ENCODE results near the gene PDZRN3. TPM values are rescaled to one million over a fixed set of nuclear protein-coding genes. Genes with fewer than 3 reads are reported as not detected.

PDZRN3 gene
- total RNA-seq, 1 donor from 2014 or later, result 45.7 TPM

DNA sequence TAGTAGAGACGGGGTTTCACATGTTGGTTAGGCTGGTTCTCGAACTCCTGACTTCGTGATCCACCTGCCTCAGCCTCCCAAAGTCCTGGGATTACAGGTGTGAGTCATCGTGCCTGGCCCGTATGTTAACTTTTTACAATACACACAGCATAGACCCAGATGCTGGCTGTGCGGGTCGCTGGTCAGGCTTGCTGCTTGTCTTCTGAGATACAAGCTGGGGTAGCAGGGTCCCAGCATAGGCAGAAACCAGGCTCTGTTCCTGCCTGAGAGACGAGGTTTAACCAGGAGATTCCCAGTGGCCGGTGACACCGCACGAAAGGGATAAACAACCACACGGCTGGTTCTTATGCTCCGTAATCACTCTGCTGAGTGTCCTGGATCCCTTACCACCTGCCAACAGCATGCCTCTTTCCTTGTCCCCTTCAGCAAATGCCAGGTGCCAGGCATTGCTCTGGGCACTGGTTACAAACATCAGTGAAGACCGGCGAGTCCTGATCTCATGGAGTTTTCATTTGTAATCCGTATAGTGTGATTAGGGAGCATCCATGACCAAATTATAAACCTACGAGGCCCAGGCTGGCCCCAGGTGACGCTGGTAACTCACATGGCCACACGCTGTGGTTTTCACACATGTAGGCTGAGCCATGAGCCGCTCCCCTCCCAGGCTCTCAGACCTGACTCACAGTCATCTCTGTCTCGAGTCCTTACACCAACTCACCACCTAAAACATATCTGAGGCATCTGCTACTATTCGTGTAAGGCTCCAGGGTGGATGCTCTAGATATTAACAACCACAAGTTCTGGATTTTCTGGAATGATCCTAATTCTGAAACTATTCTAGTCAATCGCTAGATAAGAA, 125.7 kb downstream of the PDZRN3 start:
- no peak for DNase-seq (ENCODE audit: low spot score in 2 of 2)
- FAIRE-seq, result no peak

GRCh38 chr3:73497646-73498406, 126.9 kb downstream of the PDZRN3 start:
- no peak for DNase-seq (ENCODE audit: low spot score in 2 of 2)
- FAIRE-seq, result no peak

GRCh38 chr3:73493543-73494308, 131.0 kb downstream of the PDZRN3 start:
- DNase-seq (ENCODE audit: low spot score in 2 of 2), result no peak
- no peak for FAIRE-seq

DNA sequence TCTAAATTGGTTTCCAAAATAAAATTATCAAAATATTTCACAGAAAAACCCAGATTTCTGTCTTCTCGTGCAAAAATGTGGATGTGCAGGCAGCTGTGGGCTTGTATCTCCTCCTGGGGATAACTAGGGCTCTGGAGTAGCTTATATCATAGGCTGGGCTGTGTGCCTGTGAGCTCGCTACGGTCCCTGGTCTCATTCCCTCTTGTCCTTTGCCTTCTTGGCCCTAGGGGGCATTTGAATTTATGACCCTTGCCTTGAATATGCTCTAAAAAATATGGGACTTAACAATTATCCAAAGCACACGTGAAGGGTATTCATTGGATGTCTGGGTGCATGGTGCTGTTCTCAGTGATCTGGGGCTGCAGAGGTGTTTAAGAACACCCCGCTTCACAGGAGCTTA, 132.6 kb downstream of the PDZRN3 start:
- FAIRE-seq, result no peak
- no peak for DNase-seq (ENCODE audit: low spot score in 2 of 2)

DNA sequence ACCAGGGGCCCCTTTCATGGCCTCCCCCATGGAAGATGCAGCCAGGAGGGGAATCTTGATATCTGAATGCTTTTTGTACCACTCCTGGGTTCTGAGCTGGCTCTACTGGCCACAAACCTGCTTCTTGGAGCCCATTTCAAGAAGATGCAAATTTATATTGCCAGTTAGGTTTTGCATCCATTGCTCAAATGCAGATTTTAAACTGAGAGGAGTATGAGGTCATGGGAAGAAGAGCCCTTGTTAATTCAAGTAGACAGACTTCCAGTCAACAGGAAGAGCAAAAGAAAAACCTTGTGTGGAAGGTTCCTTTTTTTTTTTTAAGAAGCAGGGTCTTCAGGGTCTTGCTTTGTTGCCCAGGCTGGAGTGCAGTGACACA, 133.5 kb downstream of the PDZRN3 start:
- no peak for FAIRE-seq
- DNase-seq (ENCODE audit: low spot score in 2 of 2), result no peak

DNA sequence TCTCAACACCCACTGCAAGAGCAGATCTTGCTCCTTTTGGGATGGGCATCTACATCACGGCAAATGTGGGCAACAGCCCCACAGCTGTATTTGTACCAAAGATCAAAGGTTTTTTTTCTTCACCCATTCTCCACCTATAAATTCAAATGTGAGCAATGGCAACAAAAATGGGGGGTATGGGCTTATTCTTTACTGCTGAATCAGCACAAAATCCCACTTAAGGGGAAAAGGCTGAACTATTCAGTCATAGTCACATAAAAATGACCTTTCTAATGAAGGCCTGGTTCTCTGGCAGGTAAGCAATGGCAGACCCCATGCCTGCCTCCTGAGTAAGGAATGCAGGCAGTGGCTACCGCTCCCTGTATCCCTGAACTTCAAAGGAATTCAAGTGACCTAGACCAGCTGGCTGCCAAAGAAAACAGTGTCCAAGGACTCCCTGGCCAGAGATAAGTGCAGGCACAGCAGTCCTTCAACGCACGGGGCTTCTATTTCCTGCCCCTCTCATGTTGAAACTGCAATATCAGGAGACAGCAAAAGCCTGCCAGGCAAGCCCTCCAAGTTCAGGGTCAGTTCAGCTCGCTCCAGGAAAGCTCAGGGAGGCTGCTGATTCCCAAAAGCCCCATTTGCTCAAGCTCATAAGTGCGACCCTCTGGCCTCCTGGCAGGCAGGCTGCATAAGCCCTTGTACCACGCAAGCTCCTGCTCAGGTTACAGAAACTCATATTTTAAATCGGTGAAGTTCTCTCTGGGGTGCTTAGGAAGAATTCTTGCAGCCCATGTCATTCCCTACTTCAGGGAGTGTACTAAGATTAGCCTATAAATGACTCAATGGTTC, 134.1 kb downstream of the PDZRN3 start:
- FAIRE-seq (no peak), DNase-seq (ENCODE audit: low spot score in 2 of 2) (no peak)

- DNase-seq (ENCODE audit: low spot score in 2 of 2) (no peak), FAIRE-seq (no peak)
These were observed 138.8 kb downstream of the PDZRN3 start for GRCh38 chr3:73485877-73486330.

DNA sequence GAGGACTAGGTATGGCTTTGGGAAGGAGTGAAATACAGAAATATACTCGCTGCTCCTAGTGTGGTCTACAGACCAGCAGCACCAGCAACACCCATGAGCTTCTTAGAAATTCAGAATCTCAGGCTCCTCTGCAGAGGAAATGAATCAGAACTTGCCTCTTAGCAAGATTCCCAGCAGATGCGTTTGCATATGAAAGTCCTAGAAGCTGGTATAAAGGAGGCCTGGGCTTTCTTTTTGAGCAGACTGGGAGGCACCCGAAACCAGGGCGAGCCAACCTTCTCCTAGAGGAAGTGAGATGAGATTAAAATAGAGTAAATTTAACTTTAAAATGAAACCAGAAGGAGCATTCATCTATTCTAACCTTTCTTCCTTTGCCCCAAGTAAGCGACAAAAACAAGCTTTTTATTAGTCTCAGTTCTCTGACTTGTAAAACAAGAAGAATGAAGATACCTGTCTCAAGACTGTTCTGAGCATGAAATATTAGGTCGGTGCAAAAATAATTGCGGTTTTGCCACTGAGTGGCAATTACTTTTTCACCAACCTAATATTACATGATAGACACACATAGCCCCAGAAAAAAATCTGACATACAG, 140.0 kb downstream of the PDZRN3 start:
- FAIRE-seq (no peak), DNase-seq (ENCODE audit: low spot score in 2 of 2) (peak in 1 of 2 donors; percentile 19)

DNA sequence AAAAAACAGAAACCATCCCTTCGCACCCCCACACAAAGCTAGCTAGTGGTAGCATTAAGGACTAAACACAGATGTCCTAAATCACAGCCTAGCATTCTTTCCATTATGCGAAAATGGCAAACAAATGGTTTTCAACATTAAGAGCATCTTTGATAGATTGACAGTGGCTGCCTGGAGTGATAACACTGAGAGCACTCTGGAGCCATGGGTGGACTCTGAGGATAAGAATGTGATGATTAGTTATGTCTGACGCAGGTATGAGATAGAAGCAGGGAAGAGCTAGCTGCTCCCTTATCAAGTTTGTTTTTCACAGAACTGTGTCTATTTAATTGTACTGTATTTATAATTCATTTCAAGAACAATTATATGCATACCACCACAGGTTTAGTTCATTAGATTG, 142.9 kb downstream of the PDZRN3 start:
- FAIRE-seq, result no peak
- DNase-seq (ENCODE audit: low spot score in 2 of 2), result no peak

DNA sequence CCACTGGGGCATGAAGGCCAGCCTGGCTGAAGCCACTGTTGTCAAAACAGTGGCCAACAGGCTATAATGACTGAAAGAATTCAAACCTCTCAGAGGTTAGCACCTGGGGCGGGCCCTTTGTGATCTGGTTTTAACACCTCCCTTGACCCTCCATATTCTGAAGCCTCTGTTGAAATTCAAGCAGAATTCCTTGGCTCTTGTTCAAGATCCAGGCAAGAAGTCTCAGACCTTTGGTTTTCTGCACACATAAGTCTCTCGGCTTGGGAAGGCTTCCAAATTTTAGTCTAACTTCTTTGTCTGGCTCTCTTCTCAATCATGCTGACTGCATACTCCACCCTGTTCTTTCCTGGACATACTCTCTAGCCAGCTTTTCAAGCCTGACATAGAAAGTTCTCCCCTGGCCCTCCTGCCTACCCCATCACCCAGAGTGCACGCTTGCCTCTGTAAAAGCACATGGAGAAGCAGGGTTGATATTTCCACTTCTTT, 144.5 kb downstream of the PDZRN3 start:
- FAIRE-seq (no peak), DNase-seq (ENCODE audit: low spot score in 2 of 2) (no peak)

GRCh38 chr3:73479325-73479724, 145.4 kb downstream of the PDZRN3 start:
- FAIRE-seq, result no peak
- DNase-seq (ENCODE audit: low spot score in 2 of 2), result no peak

DNA sequence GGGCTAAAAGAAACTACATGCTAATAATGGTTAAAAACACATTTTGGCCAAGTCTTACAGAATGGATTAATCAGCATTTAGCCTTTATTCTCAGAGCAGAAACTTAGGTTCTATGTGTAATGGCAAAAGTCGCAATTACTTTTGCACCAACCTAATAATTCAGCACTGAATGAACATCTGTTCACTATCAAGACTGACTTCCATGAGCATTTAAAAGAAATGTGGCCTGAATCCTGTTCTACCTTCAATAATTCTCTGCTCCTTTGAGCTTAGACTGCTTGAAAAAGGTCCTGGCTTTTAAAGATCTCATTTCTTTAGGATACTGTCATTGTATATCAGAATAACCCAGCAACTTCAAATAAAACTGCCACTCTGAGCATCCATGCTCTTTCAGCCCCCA, 145.9 kb downstream of the PDZRN3 start:
- no peak for DNase-seq (ENCODE audit: low spot score in 2 of 2)

DNA sequence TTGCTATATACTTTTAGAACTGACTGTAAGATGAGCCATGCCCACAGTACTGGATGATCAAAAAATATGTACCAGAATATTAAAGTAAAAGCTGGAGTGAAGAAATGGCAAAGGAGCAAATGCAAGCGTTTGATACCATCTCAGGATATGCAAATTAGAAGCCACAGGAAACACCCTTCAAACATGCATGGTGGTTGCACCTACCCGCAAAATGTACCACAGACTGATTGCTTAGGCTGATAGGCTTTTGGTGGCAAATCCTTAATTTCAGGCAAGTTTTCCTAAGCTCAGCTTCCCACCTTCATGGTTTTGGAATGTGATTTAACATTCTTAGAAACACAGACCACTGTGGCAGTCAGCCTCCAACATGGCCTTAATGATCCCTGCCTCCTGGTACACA, 149.0 kb downstream of the PDZRN3 start:
- no peak for DNase-seq (ENCODE audit: low spot score in 2 of 2)
- no peak for FAIRE-seq

More for the DNA sequence above, 145.9 kb downstream of the PDZRN3 start:
- no peak for FAIRE-seq

- FAIRE-seq, result no peak
- DNase-seq (ENCODE audit: low spot score in 2 of 2), result no peak
These were observed 149.6 kb downstream of the PDZRN3 start for GRCh38 chr3:73475175-73475574.

DNA sequence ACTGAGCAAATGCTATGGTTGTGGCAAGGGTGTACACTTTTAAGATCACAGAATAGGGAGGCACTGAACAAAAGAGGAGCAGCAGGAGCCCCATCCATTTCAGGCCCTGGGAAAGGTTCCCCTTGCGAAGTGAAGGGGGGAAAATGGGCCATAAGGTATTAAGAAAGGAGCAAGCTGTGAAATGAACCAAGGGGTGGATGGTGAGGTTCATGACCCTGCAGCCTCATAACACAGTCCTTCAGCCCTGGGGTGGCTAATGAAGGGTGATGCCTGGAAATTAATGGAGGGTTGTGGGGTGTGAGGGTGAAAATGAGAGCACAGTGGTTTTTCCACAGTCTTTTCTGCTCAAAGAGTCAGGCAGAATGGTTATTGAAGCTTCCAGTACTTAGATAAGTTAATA, 150.1 kb downstream of the PDZRN3 start:
- DNase-seq (ENCODE audit: low spot score in 2 of 2), result no peak
- FAIRE-seq, result no peak

GRCh38 chr3:73473898-73474416, 150.8 kb downstream of the PDZRN3 start:
- FAIRE-seq (no peak), DNase-seq (ENCODE audit: low spot score in 2 of 2) (no peak)

GRCh38 chr3:73473181-73473897, 151.4 kb downstream of the PDZRN3 start:
- FAIRE-seq (no peak), DNase-seq (ENCODE audit: low spot score in 2 of 2) (no peak)

DNA sequence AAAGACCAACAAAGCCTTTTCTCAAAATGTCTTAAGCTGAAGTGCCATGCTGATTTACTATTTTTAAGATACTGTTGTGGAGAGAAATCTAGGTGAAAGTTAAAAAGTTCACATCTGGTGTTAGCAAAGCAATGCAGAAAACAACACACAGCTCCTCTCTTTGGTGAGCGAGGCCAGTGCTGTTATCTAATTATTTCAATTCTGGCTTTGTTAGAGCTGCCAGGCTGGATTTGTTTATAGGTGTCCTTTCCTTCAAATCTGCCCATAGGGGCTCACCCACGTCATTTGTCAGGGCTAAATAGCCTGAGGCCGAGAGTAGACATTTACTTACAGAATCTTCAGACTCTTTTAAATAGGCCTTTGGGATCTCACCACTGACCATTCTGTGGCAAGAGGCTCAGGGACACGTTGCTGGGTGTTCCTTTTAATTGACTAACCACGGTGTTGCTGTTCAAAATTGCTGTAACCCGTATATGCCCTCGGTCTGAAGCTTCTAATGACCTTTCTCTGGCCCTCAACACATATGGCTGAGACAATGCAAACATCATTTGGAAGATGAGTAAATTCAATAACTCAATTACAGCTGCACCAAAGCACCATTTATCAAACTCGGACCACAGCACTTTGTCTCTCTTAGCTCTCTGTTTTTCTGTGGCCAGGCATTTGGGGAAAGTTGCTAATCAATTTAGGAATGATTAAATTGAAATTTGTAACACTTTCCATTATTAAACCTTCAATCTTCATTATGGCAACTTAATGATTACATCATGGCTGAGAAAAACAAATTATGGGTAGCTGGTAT, 152.6 kb downstream of the PDZRN3 start:
- no peak for DNase-seq (ENCODE audit: low spot score in 2 of 2)
- no peak for FAIRE-seq
